A673 (cell line): ENCODE measurements around the gene ALDH9A1.

Experiments
- CTCF ChIP-seq: fragments of 300-800, 200-600 bp; sonication (generic); conservative IDR thresholded peaks from 2 replicates; pipeline ENCODE4 v1.5.1; 2017; ENCODE audit warnings: low read depth, mild to moderate bottlenecking, antibody characterized with exemption, low read length, moderate library complexity, mixed read lengths
- EZH2 ChIP-seq: fragments of 200-600 bp; sonication (generic); IDR thresholded peaks from 2 replicates; pipeline ENCODE4 v1.6.1; 2017; ENCODE audit warnings: borderline replicate concordance, low read depth, mild to moderate bottlenecking, mixed read lengths, antibody characterized with exemption, low read length; ENCODE audit not compliant: poor library complexity, severe bottlenecking

GRCh38 chr1:165712764-165713163, 14.4 kb upstream of the ALDH9A1 start:
- TF ChIP-seq CTCF: no peak
- TF ChIP-seq EZH2: no peak
